GM12875 (cell line): ENCODE measurements around the gene TEKTIP1.

Experiments
- H3K4me3 ChIP-seq: one replicate; pipeline ENCODE4 v1.5.1; 2011; ENCODE audit warnings: low read depth, low read length, control low read depth
- CTCF ChIP-seq: IDR thresholded peaks from 2 replicates; pipeline ENCODE4 v1.5.1; 2011; ENCODE audit warnings: low read depth, mild to moderate bottlenecking, control low read depth, inconsistent platforms, low read length, moderate library complexity, borderline replicate concordance; ENCODE audit not compliant: insufficient read depth

TEKTIP1 gene

GRCh38 chr19:3508771-3509535 is 30.0 kb upstream of the TEKTIP1 start:
- H3K4me3 ChIP-seq: no peak overlapping the region
- no peak for TF ChIP-seq CTCF

GRCh38 chr19:3509566-3509989 is 29.4 kb upstream of the TEKTIP1 start:
- TF ChIP-seq CTCF: no peak
- H3K4me3 ChIP-seq: no peak overlapping the region

- no peak overlapping the region for H3K4me3 ChIP-seq
- TF ChIP-seq CTCF: no peak
These were observed 28.2 kb upstream of the TEKTIP1 start for GRCh38 chr19:3510727-3511126.

GRCh38 chr19:3511506-3512251 is 27.3 kb upstream of the TEKTIP1 start:
- TF ChIP-seq CTCF: no peak
- H3K4me3 ChIP-seq: no peak overlapping the region

- H3K4me3 ChIP-seq: no peak overlapping the region
- TF ChIP-seq CTCF: no peak
These were observed 26.3 kb upstream of the TEKTIP1 start for GRCh38 chr19:3512562-3513228.

- TF ChIP-seq CTCF: no peak
- H3K4me3 ChIP-seq: no peak overlapping the region
These were observed 25.5 kb upstream of the TEKTIP1 start for GRCh38 chr19:3513229-3514140.
